Measurements from ENCODE around the gene GRIN2A.

Gene GRIN2A

DNA sequence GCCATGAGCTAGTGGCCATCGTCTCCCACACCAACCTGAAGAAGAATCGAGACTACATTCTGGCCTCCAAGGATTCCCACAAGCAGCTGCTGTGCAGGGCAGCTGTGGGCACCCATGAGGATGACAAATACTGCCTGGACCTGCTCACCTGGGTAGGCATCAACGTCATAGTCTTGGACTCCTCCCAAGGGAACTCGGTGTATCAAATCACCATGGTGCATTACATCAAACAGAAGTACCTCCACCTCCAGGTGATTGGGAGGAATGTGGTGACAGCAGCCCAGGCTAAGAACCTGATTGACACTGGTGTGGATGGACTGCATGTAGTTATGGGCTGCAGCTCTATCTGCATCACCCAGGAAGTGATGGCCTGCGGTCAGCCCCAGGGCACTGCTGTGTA is 70.2 kb downstream of the GRIN2A start:
- H2AFZ ChIP-seq (ENCODE audit: low read length, unreplicated experiment): no peak overlapping the region
- no peaks in the 10 kb centered on the region for H3K79me2 ChIP-seq (ENCODE audit: control insufficient read depth, insufficient read depth, low read length, unreplicated experiment)
- no peak overlapping the region for H3K27ac ChIP-seq (ENCODE audit: low read depth, low read length)
- H3K27me3 ChIP-seq (ENCODE audit: insufficient read depth, low read length): no peaks in the 10 kb centered on the region
- H3K4me1 ChIP-seq (ENCODE audit: control insufficient read depth, insufficient read depth, low read length, unreplicated experiment): no peaks in the 10 kb centered on the region
- H3K36me3 ChIP-seq (ENCODE audit: insufficient read depth, low read length): no peaks in the 10 kb centered on the region
- H3K4me3 ChIP-seq (ENCODE audit: low read depth, low read length): no peak overlapping the region

DNA sequence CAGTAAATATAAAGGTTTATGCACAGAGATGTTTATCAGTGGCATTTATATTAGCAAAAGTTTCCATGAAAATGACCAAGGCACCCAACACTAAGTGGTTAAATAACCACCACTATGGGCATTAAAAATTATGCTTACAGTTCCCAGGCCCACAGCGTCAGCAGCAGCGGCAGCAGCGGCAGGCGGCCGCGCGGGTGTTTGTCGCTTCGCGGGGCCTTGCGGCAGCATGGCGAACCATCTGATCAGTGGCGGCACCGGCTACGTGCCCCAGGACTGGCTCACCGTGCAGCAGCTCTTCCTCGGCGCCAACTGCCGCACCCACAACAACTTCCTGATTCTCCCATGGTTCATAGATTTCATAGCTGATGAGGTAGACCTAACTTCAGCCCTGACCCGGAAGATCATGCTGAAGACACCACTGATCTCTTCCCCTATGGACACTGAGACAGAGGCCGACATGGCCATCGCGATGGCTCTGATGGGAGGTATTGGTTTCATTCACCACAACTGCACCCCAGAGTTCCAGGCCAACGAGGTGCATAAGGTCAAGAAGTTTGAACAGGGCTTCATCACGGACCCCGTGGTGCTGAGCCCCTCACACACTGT is 71.0 kb downstream of the GRIN2A start:
- Histone ChIP-seq H3K4me1 (ENCODE audit: control insufficient read depth, insufficient read depth, low read length, unreplicated experiment) (no peaks in the 10 kb centered on the region), H3K27me3 (ENCODE audit: insufficient read depth, low read length) (no peaks in the 10 kb centered on the region), H3K27ac (ENCODE audit: low read depth, low read length) (no peak overlapping the region), H3K79me2 (ENCODE audit: control insufficient read depth, insufficient read depth, low read length, unreplicated experiment) (no peaks in the 10 kb centered on the region), H3K36me3 (ENCODE audit: insufficient read depth, low read length) (no peaks in the 10 kb centered on the region), H2AFZ (ENCODE audit: low read length, unreplicated experiment) (no peak overlapping the region), H3K4me3 (ENCODE audit: low read depth, low read length) (no peak overlapping the region)

DNA sequence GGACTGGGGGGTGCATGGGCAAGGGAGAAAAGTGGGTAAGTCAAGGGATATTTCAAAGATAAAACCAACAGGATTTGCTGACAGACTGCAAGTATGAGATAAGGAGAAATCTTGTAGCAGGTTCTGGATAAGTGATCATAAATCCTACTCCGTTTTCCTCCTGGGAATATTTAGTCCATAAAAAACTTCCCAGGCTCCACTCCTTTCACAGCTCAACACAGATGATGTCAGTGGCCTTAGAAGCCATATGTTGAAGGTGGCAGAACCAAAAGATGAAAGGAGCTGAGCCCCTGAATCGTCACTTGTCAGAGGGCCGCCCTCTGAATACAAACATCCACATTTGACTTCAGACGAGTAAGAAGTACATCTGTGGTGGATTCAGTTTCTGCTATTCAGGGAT is 71.7 kb downstream of the GRIN2A start:
- no peaks in the 10 kb centered on the region for H3K4me1 ChIP-seq (ENCODE audit: control insufficient read depth, insufficient read depth, low read length, unreplicated experiment)
- no peaks in the 10 kb centered on the region for H3K79me2 ChIP-seq (ENCODE audit: control insufficient read depth, insufficient read depth, low read length, unreplicated experiment)
- no peak overlapping the region for H2AFZ ChIP-seq (ENCODE audit: low read length, unreplicated experiment)
- H3K4me3 ChIP-seq (ENCODE audit: low read depth, low read length): no peak overlapping the region
- H3K27me3 ChIP-seq (ENCODE audit: insufficient read depth, low read length): no peaks in the 10 kb centered on the region
- no peak overlapping the region for H3K27ac ChIP-seq (ENCODE audit: low read depth, low read length)
- no peaks in the 10 kb centered on the region for H3K36me3 ChIP-seq (ENCODE audit: insufficient read depth, low read length)

DNA sequence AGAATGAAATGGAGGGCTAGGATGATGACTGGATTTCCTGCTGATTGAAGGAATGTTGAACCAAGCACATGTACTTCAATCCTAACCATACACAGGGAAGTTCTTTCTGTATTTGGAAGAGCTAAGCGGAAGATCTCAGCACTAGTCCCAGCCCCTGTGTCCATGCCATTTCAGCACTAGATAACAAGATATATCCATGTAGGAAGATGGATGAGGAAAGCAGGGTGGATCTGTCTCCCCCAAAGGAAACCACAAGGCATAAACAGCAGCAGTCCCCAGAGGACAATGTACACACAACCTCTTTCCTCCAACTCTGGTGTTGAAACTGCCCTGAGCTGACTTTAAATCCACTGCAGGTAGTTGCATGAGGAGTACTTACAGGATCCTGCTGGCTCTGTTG is 75.1 kb downstream of the GRIN2A start:
- Histone ChIP-seq H3K36me3 (ENCODE audit: insufficient read depth, low read length) (no peaks in the 10 kb centered on the region), H3K4me3 (ENCODE audit: low read depth, low read length) (no peak overlapping the region), H3K27me3 (ENCODE audit: insufficient read depth, low read length) (no peaks in the 10 kb centered on the region), H2AFZ (ENCODE audit: low read length, unreplicated experiment) (no peak overlapping the region), H3K79me2 (ENCODE audit: control insufficient read depth, insufficient read depth, low read length, unreplicated experiment) (no peaks in the 10 kb centered on the region), H3K4me1 (ENCODE audit: control insufficient read depth, insufficient read depth, low read length, unreplicated experiment) (no peaks in the 10 kb centered on the region), H3K27ac (ENCODE audit: low read depth, low read length) (no peak overlapping the region)

DNA sequence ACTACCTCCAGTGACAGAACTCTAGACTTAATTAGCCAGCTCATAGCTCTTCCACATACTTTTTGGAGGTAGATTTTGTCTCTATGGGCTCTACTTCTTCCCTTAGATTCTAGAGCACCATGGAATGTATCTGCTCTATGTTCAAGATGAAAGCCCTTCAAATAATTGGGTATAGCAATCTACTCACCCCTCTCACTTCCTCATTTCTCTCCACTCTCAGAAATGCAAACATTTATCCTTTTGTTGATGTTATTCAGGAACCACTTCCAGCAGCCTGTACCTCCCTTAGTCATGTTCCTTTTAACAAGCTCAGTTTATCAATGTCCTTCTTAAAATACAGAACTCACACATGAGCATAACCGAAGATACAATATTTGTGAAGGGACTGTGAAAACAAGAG is 78.5 kb downstream of the GRIN2A start:
- Histone ChIP-seq H3K36me3 (ENCODE audit: insufficient read depth, low read length) (no peaks in the 10 kb centered on the region), H3K4me3 (ENCODE audit: low read depth, low read length) (no peak overlapping the region), H3K27me3 (ENCODE audit: insufficient read depth, low read length) (no peaks in the 10 kb centered on the region), H3K27ac (ENCODE audit: low read depth, low read length) (no peak overlapping the region), H3K79me2 (ENCODE audit: control insufficient read depth, insufficient read depth, low read length, unreplicated experiment) (no peaks in the 10 kb centered on the region), H2AFZ (ENCODE audit: low read length, unreplicated experiment) (no peak overlapping the region), H3K4me1 (ENCODE audit: control insufficient read depth, insufficient read depth, low read length, unreplicated experiment) (no peaks in the 10 kb centered on the region)

DNA sequence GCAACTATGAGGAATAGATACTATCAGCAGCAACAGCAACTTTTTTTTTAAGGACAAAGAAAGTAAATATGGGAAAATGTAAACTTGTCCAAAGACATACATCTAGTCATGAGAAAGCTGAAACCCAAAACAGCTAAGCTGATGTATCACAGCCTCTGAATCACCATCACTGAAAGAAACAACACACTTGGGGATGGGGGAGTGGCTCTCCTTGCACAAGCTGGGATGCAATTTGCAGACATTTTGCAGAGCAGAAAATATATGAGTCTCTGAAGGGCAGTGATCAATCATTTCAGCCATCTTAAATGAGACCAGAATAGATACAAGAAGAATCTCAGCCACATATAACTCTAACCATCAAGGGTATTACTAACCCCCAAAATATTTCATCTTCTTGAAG is 79.1 kb downstream of the GRIN2A start:
- H3K36me3 ChIP-seq (ENCODE audit: insufficient read depth, low read length): no peaks in the 10 kb centered on the region
- no peaks in the 10 kb centered on the region for H3K4me1 ChIP-seq (ENCODE audit: control insufficient read depth, insufficient read depth, low read length, unreplicated experiment)
- no peak overlapping the region for H3K4me3 ChIP-seq (ENCODE audit: low read depth, low read length)
- H2AFZ ChIP-seq (ENCODE audit: low read length, unreplicated experiment): no peak overlapping the region
- H3K27me3 ChIP-seq (ENCODE audit: insufficient read depth, low read length): no peaks in the 10 kb centered on the region
- no peaks in the 10 kb centered on the region for H3K79me2 ChIP-seq (ENCODE audit: control insufficient read depth, insufficient read depth, low read length, unreplicated experiment)
- H3K27ac ChIP-seq (ENCODE audit: low read depth, low read length): no peak overlapping the region

DNA sequence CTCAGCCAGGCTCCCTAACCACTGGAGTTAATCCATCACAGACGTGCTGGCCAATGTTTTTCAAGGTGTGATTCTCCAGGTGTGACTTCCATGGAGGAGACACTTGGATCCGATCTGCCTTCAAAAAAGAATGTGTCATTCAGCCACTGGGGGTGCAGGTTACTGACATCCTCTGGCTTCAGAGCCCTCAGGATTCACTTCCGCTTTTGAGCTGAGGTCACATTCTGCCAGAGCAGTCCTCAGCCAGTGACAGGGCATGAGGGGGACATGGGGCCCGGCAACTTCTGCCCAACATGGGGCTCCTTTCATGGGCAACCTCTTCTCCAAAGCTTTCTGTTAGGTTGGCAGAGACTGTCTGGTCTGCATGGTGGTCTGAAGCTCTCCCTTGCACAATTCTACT is 81.4 kb downstream of the GRIN2A start:
- Histone ChIP-seq H3K27me3 (ENCODE audit: insufficient read depth, low read length) (no peaks in the 10 kb centered on the region), H3K36me3 (ENCODE audit: insufficient read depth, low read length) (no peaks in the 10 kb centered on the region), H3K4me1 (ENCODE audit: control insufficient read depth, insufficient read depth, low read length, unreplicated experiment) (no peaks in the 10 kb centered on the region), H3K4me3 (ENCODE audit: low read depth, low read length) (no peak overlapping the region), H3K79me2 (ENCODE audit: control insufficient read depth, insufficient read depth, low read length, unreplicated experiment) (no peaks in the 10 kb centered on the region), H3K27ac (ENCODE audit: low read depth, low read length) (no peak overlapping the region), H2AFZ (ENCODE audit: low read length, unreplicated experiment) (no peak overlapping the region)

DNA sequence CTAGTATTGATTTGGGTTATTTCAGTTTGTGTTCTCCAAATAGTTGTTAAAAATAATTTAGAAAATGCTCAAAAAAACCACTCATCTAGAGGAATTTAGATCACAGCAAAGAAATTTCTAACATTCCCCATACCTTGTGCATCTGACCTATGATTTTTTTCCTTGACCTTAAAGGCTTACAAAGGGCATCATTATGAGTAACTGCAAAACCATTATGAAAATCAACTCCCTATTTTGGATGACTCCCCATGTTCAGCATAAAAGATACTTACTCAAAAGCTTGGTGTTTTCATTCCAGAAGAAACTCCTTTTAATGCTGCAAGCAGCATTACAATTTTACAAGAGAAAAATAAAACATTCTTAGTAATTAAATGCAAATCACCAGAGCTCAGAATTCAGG is 83.2 kb downstream of the GRIN2A start:
- Histone ChIP-seq H3K4me1 (ENCODE audit: control insufficient read depth, insufficient read depth, low read length, unreplicated experiment) (no peaks in the 10 kb centered on the region), H2AFZ (ENCODE audit: low read length, unreplicated experiment) (no peak overlapping the region), H3K27me3 (ENCODE audit: insufficient read depth, low read length) (no peaks in the 10 kb centered on the region), H3K4me3 (ENCODE audit: low read depth, low read length) (no peak overlapping the region), H3K79me2 (ENCODE audit: control insufficient read depth, insufficient read depth, low read length, unreplicated experiment) (no peaks in the 10 kb centered on the region), H3K27ac (ENCODE audit: low read depth, low read length) (no peak overlapping the region), H3K36me3 (ENCODE audit: insufficient read depth, low read length) (no peaks in the 10 kb centered on the region)

DNA sequence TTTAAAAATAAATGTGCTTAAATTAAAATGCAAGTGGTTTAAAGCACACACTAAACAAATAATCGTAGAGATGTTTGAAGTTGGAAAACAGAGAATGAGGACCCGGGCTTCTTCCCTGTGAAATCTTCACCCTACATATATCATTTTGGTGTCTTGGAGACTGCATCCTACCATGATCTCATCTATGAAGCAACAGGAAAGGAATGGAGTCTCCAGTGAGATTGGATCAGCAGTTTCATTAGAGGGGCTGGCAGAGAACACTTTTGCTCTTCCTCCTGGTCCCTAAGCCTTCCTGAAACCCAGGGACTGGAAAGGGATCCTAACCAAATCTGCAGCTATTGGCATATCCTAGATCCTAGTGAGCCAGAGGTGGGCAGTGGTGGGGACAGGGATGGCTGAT is 85.0 kb downstream of the GRIN2A start:
- Histone ChIP-seq H3K79me2 (ENCODE audit: control insufficient read depth, insufficient read depth, low read length, unreplicated experiment) (no peaks in the 10 kb centered on the region), H3K4me3 (ENCODE audit: low read depth, low read length) (no peak overlapping the region), H3K36me3 (ENCODE audit: insufficient read depth, low read length) (no peaks in the 10 kb centered on the region)

DNA sequence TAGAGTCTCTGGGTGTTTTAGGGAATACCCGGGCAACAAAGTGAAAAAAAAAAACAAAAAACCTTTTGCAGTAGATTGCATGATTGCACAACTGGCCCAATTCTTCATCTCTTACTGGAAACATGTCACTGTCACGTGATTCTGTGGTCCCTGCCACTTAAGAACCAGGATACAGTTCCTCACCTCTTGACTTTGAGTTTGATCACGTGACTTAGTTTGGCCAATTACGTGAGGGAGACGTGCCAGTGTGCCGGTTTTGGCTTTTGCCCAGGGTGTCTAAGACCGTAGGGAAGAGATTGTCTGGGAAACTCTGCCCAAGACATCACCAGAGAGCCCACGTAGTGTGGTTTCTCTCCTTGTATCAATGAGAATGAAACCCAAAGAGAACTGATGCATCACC is 88.7 kb downstream of the GRIN2A start:
- Histone ChIP-seq H3K27me3 (ENCODE audit: insufficient read depth, low read length) (no peaks in the 10 kb centered on the region), H3K27ac (ENCODE audit: low read depth, low read length) (no peak overlapping the region), H3K4me3 (ENCODE audit: low read depth, low read length) (no peak overlapping the region), H3K4me1 (ENCODE audit: control insufficient read depth, insufficient read depth, low read length, unreplicated experiment) (no peaks in the 10 kb centered on the region), H3K79me2 (ENCODE audit: control insufficient read depth, insufficient read depth, low read length, unreplicated experiment) (no peaks in the 10 kb centered on the region), H2AFZ (ENCODE audit: low read length, unreplicated experiment) (no peak overlapping the region), H3K36me3 (ENCODE audit: insufficient read depth, low read length) (no peaks in the 10 kb centered on the region)

More for the DNA sequence above, 85.0 kb downstream of the GRIN2A start:
- Histone ChIP-seq H3K27me3 (ENCODE audit: insufficient read depth, low read length) (no peaks in the 10 kb centered on the region), H2AFZ (ENCODE audit: low read length, unreplicated experiment) (no peak overlapping the region), H3K4me1 (ENCODE audit: control insufficient read depth, insufficient read depth, low read length, unreplicated experiment) (no peaks in the 10 kb centered on the region), H3K27ac (ENCODE audit: low read depth, low read length) (no peak overlapping the region)

DNA sequence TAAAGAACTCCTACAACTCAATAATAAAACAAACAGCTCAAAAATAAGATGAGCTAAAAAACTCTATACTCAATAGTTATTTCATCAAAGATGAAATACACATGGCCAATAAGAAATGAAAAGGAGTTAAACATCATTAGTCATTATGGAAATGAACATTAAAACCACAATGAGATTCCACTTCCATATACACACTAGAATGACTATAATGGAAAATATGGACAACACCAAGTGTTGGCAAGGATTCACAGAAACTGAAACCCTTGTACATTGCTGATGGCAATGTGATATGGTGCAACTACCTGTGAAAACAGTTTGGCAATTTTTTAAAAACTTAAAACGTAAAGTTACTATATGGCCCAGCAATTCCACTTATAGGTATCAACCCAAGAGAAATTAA is 91.4 kb downstream of the GRIN2A start:
- no peaks in the 10 kb centered on the region for H3K4me1 ChIP-seq (ENCODE audit: control insufficient read depth, insufficient read depth, low read length, unreplicated experiment)
- H2AFZ ChIP-seq (ENCODE audit: low read length, unreplicated experiment): no peak overlapping the region
- H3K36me3 ChIP-seq (ENCODE audit: insufficient read depth, low read length): no peaks in the 10 kb centered on the region
- H3K27me3 ChIP-seq (ENCODE audit: insufficient read depth, low read length): no peaks in the 10 kb centered on the region
- H3K4me3 ChIP-seq (ENCODE audit: low read depth, low read length): no peak overlapping the region
- no peaks in the 10 kb centered on the region for H3K79me2 ChIP-seq (ENCODE audit: control insufficient read depth, insufficient read depth, low read length, unreplicated experiment)
- H3K27ac ChIP-seq (ENCODE audit: low read depth, low read length): no peak overlapping the region
